ENCODE measurements around the gene RNASE11.
A peak's percentile ranks its signal among the peaks of the same experiment; 100 is the strongest.

Gene RNASE11

DNA sequence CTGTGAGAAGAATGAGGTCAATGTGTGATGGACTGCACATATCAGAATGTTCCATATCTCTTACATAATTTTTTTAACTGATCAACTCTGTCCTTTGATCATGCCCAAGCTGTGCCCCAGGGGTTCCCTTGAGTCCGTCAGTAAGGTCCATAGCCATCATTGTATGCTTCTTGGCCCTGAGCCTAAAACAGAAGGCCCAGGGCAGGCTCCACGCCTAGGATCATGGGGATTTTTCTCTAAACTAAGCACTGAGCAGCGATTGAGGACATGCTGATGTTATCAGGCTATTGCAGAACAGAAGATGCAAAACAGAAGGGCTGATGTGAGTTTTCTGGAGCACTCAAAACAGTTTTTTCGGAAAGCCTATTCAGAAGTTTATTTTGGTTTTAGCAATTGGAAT lies 47.9 kb downstream of the RNASE11 start:
- DNase-seq = peak in 1 of 56 donors; percentile 0
